HCT116 (cell line): ENCODE data around the gene VMP1. TPM values are rescaled to one million over a fixed set of nuclear protein-coding genes. Genes with fewer than 3 reads are reported as not detected.

Experiments
- ATAC-seq: fragments of 200-7000 bp; cut with Tn5 transposase; 2 replicates; pipeline ENCODE4 v1.9.1; 2020; ENCODE audit warnings: mild to moderate bottlenecking, moderate library complexity
- BruUV-seq: library from RNA; stranded (reverse); fragments of 400-500 nt; replicated peaks from 2 replicates; lab custom pipeline; 2021; lab: Mats Ljungman, UMichigan
- CTCF ChIA-PET: fragments of 300-600 bp; sonication (Branson Sonifier 250); formaldehyde crosslinking; loops from one replicate; lab custom pipeline; 2021; ENCODE audit warnings: antibody characterized with exemption; lab: Charles Lee
- POLR2A ChIA-PET: fragments of 300-600, 350-600 bp; sonication (Branson Sonifier 250); formaldehyde crosslinking; loops from one replicate; lab custom pipeline; 2021; ENCODE audit warnings: antibody characterized with exemption; lab: Charles Lee
- RAD21 ChIA-PET, 2 experiments: fragments of 300-600 bp; sonication (Branson Sonifier 250); formaldehyde crosslinking; loops; one replicate each; lab custom pipeline; 2023; ENCODE audit warnings: low total read pairs in 2 of 2; ENCODE audit not compliant: uncharacterized antibody in 2 of 2, unreplicated experiment in 2 of 2, low non-redundant PET in 1 of 2; lab: Charles Lee
- DNase-seq: peaks from one replicate; pipeline ENCODE4 v3.0.0-alpha.2; 2010; ENCODE audit warnings: low read depth, low spot score
- H2AFZ ChIP-seq: fragments of 200-600 bp; shearing (Covaris generic), sonication (generic); 2 replicates; pipeline ENCODE4 v1.6.1; 2017; ENCODE audit warnings: low read depth, mixed run types, mixed read lengths, antibody characterized with exemption, low read length; ENCODE audit not compliant: poor library complexity, severe bottlenecking
- H3K27ac ChIP-seq: 2 replicates; pipeline ENCODE4 v1.5.1; 2012; ENCODE audit warnings: low read depth, low read length
- H3K27me3 ChIP-seq: fragments of 200-600 bp; sonication (generic); 2 replicates; pipeline ENCODE4 v1.6.1; 2016; ENCODE audit warnings: mixed run types, low read length, mixed read lengths; ENCODE audit not compliant: insufficient read depth
- H3K36me3 ChIP-seq, 2 experiments: fragments of 200-500 bp in 1 of 2; fragments of 200-600 bp in 1 of 2; sonication (Bioruptor generic) in 1 of 2; sonication (generic) in 1 of 2; 2 replicates each; pipeline versions ENCODE4 v1.5.1 to v1.6.1; 2014 to 2016; ENCODE audit warnings: low read length in 2 of 2, inconsistent platforms in 1 of 2, mixed read lengths in 1 of 2, mixed run types in 1 of 2; ENCODE audit not compliant: insufficient read depth in 2 of 2, control insufficient read depth in 1 of 2
- H3K4me1 ChIP-seq, 2 experiments: fragments of 200-600 bp in 1 of 2; sonication (generic) in 1 of 2; 2 replicates each; pipeline versions ENCODE4 v1.5.1 to v1.6.1; 2012 to 2017; ENCODE audit warnings: low read length in 2 of 2, inconsistent platforms in 1 of 2, mild to moderate bottlenecking in 1 of 2, mixed read lengths in 1 of 2, mixed run types in 1 of 2, moderate library complexity in 1 of 2; ENCODE audit not compliant: insufficient read depth in 2 of 2, control insufficient read depth in 1 of 2
- H3K4me2 ChIP-seq: fragments of 200-600 bp; sonication (generic); 2 replicates; pipeline ENCODE4 v1.6.1; 2017; ENCODE audit warnings: mixed run types, low read length, mixed read lengths
- H3K4me3 ChIP-seq, 2 experiments: fragments of 200-600 bp in 1 of 2; sonication (generic) in 1 of 2; replicated peaks in 1 of 2; 2 replicates each; pipeline ENCODE4 v1.5.1; 2011 to 2016; ENCODE audit warnings: low read length in 2 of 2, control low read depth in 1 of 2, low read depth in 1 of 2, mild to moderate bottlenecking in 1 of 2, mixed read lengths in 1 of 2, mixed run types in 1 of 2
- H3K79me2 ChIP-seq: fragments of 200-600 bp; sonication (generic); 2 replicates; pipeline ENCODE4 v1.6.1; 2017; ENCODE audit warnings: mild to moderate bottlenecking, mixed run types, low read length, moderate library complexity, mixed read lengths; ENCODE audit not compliant: insufficient read depth
- H3K9ac ChIP-seq: fragments of 200-600 bp; sonication (generic); 2 replicates; pipeline ENCODE4 v1.6.1; 2016; ENCODE audit warnings: low read length, mixed read lengths
- H3K9me2 ChIP-seq: fragments of 200-600 bp; sonication (generic), shearing (Covaris generic); 2 replicates; pipeline ENCODE4 v1.6.1; 2017; ENCODE audit warnings: mixed run types, mild to moderate bottlenecking, moderate library complexity; ENCODE audit not compliant: insufficient read depth
- H3K9me3 ChIP-seq, 2 experiments: fragments of 200-500 bp in 1 of 2; fragments of 200-600 bp in 1 of 2; sonication (Bioruptor generic) in 1 of 2; sonication (generic) in 1 of 2; 2 replicates each; pipeline ENCODE4 v1.6.1; 2014 to 2017; ENCODE audit warnings: low read length in 2 of 2, mixed read lengths in 2 of 2, inconsistent platforms in 1 of 2, low read depth in 1 of 2, mild to moderate bottlenecking in 1 of 2, mixed run types in 1 of 2, moderate library complexity in 1 of 2; ENCODE audit not compliant: control insufficient read depth in 1 of 2, insufficient read depth in 1 of 2
- H4K20me1 ChIP-seq: fragments of 200-600 bp; sonication (generic), shearing (Covaris generic); 2 replicates; pipeline ENCODE4 v1.6.1; 2017; ENCODE audit warnings: mixed run types, mild to moderate bottlenecking, moderate library complexity; ENCODE audit not compliant: insufficient read depth
- ATF3 ChIP-seq: IDR thresholded peaks from 2 replicates; pipeline ENCODE4 v1.6.1; 2012
- CBX3 ChIP-seq: IDR thresholded peaks from 2 replicates; pipeline ENCODE4 v1.6.1; 2012; ENCODE audit warnings: low read depth
- CEBPB ChIP-seq: IDR thresholded peaks from 2 replicates; pipeline ENCODE4 v1.6.1; 2012; ENCODE audit warnings: low read depth
- CTCF ChIP-seq, 3 experiments: fragments of 200-600 bp in 1 of 3; sonication (generic) in 1 of 3; IDR thresholded peaks in 2 of 3; conservative IDR thresholded peaks in 1 of 3; 2 replicates each; pipeline ENCODE4 v1.5.1; 2012 to 2017; ENCODE audit warnings: low read depth in 2 of 3, low read length in 2 of 3, antibody characterized with exemption in 1 of 3, borderline replicate concordance in 1 of 3, control low read depth in 1 of 3, mild to moderate bottlenecking in 1 of 3, mixed read lengths in 1 of 3, mixed run types in 1 of 3, moderate library complexity in 1 of 3; ENCODE audit not compliant: insufficient read depth in 1 of 3
- EGR1 ChIP-seq: IDR thresholded peaks from 2 replicates; pipeline ENCODE4 v1.6.1; 2012; ENCODE audit warnings: low read depth
- FOSL1 ChIP-seq: IDR thresholded peaks from 2 replicates; pipeline ENCODE4 v1.6.1; 2012; ENCODE audit warnings: low read depth
- JUND ChIP-seq: IDR thresholded peaks from 2 replicates; pipeline ENCODE4 v1.6.1; 2012
- SP1 ChIP-seq: IDR thresholded peaks from 2 replicates; pipeline ENCODE4 v1.6.1; 2012; ENCODE audit warnings: low read depth
- TCF7L2 ChIP-seq: IDR thresholded peaks from 2 replicates; pipeline ENCODE4 v1.7.0; 2011; ENCODE audit warnings: borderline replicate concordance, inconsistent platforms; ENCODE audit not compliant: insufficient read depth, insufficient read length; ENCODE audit errors: extremely low read depth
- ZFX ChIP-seq: fragments of 450-650 bp; IDR thresholded peaks from 2 replicates; pipeline ENCODE4 v1.6.1; 2017
- intact Hi-C: fragments of 100-400 bp; cut with micrococcal nuclease; formaldehyde crosslinking; loops from 2 replicates; pipeline ENCODE4 v1.10.0; 2022
- total RNA-seq: library from RNA; stranded (reverse); gene quantifications from one replicate; pipeline ENCODE4 v1.2.1, GENCODE V29; 2021; ENCODE audit not compliant: unreplicated experiment
- TF ChIP-seq, protein P1 (sequence below): IDR thresholded peaks from 2 replicates; pipeline ENCODE4 v1.6.1; 2012; ENCODE audit warnings: low read depth

The VMP1 gene
- total RNA-seq, 1 experiment from 2014 or later, result 366 TPM

DNA sequence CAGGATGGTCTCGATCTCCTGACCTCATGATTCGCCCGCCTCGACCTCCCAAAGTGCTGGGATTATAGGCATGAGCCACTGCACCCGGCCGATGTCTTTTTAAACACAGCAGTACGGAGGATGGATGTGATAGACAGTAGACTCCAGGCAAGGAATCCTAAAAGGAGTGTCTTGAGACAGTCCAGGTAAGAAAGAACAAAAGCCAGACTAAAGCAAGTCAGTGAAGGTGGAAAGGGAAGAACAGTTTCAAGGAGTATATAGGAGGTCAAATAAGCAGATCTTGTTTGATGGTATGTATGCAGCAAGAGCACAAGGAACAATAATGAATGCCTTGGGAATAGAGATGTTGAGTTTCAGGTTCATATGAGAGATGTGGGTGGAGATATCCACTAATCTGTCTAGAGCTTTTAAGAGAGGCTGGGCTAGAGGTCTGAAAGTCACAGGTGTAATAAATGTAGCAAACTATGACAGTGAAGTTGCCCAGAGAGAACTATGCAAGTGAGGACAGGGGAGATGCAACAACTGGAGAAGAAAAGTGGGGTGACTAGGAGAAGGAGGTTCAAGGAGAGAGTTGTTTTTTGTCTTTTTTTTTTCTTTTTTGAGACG, 180.8 kb downstream of the VMP1 start:
- H3K9ac ChIP-seq, result no peak overlapping the region
- no TSS peak for BruUV-seq
- peaks cover 34% of the 10 kb centered on the region for H3K79me2 ChIP-seq
- H3K27ac ChIP-seq, result no peak overlapping the region
- H4K20me1 ChIP-seq, result no peaks in the 10 kb centered on the region
- RAD21 ChIA-PET, result no interaction called here
- no peak for TF ChIP-seq ATF3
- TF ChIP-seq JUND, result no peak
- TF ChIP-seq FOSL1, result no peak
- TF ChIP-seq, protein P1, sequence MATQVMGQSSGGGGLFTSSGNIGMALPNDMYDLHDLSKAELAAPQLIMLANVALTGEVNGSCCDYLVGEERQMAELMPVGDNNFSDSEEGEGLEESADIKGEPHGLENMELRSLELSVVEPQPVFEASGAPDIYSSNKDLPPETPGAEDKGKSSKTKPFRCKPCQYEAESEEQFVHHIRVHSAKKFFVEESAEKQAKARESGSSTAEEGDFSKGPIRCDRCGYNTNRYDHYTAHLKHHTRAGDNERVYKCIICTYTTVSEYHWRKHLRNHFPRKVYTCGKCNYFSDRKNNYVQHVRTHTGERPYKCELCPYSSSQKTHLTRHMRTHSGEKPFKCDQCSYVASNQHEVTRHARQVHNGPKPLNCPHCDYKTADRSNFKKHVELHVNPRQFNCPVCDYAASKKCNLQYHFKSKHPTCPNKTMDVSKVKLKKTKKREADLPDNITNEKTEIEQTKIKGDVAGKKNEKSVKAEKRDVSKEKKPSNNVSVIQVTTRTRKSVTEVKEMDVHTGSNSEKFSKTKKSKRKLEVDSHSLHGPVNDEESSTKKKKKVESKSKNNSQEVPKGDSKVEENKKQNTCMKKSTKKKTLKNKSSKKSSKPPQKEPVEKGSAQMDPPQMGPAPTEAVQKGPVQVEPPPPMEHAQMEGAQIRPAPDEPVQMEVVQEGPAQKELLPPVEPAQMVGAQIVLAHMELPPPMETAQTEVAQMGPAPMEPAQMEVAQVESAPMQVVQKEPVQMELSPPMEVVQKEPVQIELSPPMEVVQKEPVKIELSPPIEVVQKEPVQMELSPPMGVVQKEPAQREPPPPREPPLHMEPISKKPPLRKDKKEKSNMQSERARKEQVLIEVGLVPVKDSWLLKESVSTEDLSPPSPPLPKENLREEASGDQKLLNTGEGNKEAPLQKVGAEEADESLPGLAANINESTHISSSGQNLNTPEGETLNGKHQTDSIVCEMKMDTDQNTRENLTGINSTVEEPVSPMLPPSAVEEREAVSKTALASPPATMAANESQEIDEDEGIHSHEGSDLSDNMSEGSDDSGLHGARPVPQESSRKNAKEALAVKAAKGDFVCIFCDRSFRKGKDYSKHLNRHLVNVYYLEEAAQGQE, result no peak
- no peak for TF ChIP-seq SP1
- TF ChIP-seq CBX3, result no peak
- no peak for TF ChIP-seq CEBPB
- no peak for TF ChIP-seq ZFX
- TF ChIP-seq CTCF (IDR thresholded peaks at IDR 0.05 in 2 of 3, conservative IDR thresholded peaks at IDR 0.05 in 1 of 3; ENCODE audit: borderline replicate concordance in 1 of 3, insufficient read depth in 1 of 3, low read depth in 2 of 3, low read length in 2 of 3), result no peak
- TF ChIP-seq TCF7L2, result no peak
- no peak for TF ChIP-seq EGR1
- TF ChIP-seq, all 23 proteins: peak for 0
- Histone ChIP-seq H3K36me3 (peaks cover 28 to 29% of the 10 kb centered on the region in 2 experiments; a peak in 3 of 4 replicates), H3K9me3 (no peaks in the 10 kb centered on the region), H3K4me1 (peaks cover 7 to 19% of the 10 kb centered on the region in 2 experiments), H3K4me3 (no peak overlapping the region), H3K4me2 (no peak overlapping the region), H3K27me3 (no peaks in the 10 kb centered on the region), H3K9me2 (no peaks in the 10 kb centered on the region), H2AFZ (no peak overlapping the region)
- intact Hi-C loops, result no loop called here
- no peak for ATAC-seq
- DNase-seq, result no peak
- ChIA-PET POLR2A (interaction anchor here (1.6 kb wide), 1 partner anchor 11 kb away, joined by 4 read pairs; no protein-coding TSS in a partner anchor), CTCF (no interaction called here)
